Measurements from ENCODE around the gene ZKSCAN4.

- TF ChIP-seq POLR2A (IDR thresholded peaks at IDR 0.05), result no peak
- TF ChIP-seq CTCF (IDR thresholded peaks at IDR 0.05), result no peak
Observed at GRCh38 chr6:28281288-28282064, 29.4 kb upstream of the ZKSCAN4 start, which contains the start of gene PGBD1.
